WTC11 (cell line): ENCODE data around the gene NUDT3.

Experiments
- CTCF ChIP-seq: fragments of 200-600 bp; IDR thresholded peaks from 2 replicates; pipeline ENCODE4 v1.8.0; 2022; ENCODE audit warnings: antibody characterized with exemption
- ETV6 ChIP-seq: sonication (generic); formaldehyde crosslinking; IDR thresholded peaks from 2 replicates; pipeline ENCODE4 v1.8.1; 2022; ENCODE audit warnings: mild to moderate bottlenecking, missing genetic modification reagents
- MLX ChIP-seq: sonication (generic); formaldehyde crosslinking; IDR thresholded peaks from 2 replicates; pipeline ENCODE4 v1.8.1; 2023; ENCODE audit warnings: mild to moderate bottlenecking, missing genetic modification reagents, moderate library complexity
- TCF7 ChIP-seq: sonication (generic); formaldehyde crosslinking; IDR thresholded peaks from 2 replicates; pipeline ENCODE4 v1.8.0; 2022; ENCODE audit warnings: mild to moderate bottlenecking, low read depth, missing genetic modification reagents, moderate library complexity

GRCh38 chr6:34425132-34425497 is 32.6 kb upstream of the NUDT3 start:
- TF ChIP-seq TCF7 (CRISPR knock-in tag) (no peak), CTCF (no peak), ETV6 (CRISPR knock-in tag) (no peak), MLX (CRISPR knock-in tag) (no peak)
